ENCODE data around the gene RNF213.

Gene RNF213

DNA sequence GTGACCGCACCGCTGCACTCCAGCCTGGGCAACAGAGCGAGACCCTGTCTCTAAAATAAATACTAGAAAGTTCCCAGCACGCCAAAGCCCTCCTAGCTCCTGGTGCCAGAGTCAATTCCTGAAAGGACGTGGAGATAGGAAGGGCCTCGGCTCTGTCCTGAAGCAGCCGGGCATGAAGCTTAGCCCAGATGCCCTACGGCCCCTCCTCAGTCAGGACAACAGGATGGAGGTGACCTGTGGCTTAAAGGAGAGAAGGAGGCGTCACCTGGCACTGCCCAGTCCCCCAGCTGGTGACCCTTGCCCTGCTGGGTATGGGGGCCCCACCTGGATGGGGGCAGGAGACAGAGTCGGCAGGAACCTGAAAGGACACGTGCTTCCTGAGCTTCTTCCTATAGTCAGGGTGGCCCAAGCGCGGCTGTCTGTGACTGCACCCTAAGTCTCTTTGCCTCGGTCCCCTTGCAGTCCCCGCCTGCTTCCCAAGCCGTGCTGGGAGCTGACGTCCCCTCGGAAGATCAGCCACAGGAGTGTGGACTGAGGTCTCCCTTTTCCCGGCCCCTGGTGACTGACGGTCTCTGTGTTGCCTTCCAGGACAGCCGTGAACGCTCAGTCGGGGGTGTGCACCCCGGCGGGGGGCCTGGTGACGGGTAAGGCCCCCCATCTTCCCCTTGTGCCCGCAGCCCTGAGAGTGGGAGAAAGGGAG, 14.9 kb upstream of the RNF213 start:
- no peak for DNase-seq (ENCODE audit: low read depth)
- no peak overlapping the region for H3K4me3 ChIP-seq (replicated peaks; ENCODE audit: low read depth, low read length)
- TF ChIP-seq, protein P1, sequence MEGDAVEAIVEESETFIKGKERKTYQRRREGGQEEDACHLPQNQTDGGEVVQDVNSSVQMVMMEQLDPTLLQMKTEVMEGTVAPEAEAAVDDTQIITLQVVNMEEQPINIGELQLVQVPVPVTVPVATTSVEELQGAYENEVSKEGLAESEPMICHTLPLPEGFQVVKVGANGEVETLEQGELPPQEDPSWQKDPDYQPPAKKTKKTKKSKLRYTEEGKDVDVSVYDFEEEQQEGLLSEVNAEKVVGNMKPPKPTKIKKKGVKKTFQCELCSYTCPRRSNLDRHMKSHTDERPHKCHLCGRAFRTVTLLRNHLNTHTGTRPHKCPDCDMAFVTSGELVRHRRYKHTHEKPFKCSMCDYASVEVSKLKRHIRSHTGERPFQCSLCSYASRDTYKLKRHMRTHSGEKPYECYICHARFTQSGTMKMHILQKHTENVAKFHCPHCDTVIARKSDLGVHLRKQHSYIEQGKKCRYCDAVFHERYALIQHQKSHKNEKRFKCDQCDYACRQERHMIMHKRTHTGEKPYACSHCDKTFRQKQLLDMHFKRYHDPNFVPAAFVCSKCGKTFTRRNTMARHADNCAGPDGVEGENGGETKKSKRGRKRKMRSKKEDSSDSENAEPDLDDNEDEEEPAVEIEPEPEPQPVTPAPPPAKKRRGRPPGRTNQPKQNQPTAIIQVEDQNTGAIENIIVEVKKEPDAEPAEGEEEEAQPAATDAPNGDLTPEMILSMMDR (IDR thresholded peaks at IDR 0.05; ENCODE audit: low read length, missing control alignments), result no peak

DNA sequence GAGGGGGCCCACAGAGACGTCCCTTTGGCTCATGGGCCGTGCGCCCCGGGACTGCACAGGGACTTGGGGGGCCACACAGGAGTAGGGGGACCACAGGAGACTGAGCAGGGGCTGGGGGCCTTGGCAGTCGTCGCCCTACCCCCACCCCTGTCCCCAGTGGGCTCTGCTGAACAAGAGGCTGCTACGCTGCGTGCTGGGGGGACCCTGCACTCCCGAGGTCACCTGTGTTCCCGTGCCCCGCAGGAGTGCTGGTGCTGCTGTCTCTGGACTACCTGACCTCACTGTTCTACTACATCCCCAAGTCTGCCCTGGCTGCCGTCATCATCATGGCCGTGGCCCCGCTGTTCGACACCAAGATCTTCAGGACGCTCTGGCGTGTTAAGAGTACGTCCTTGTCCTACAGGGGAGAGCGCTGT, 14.4 kb upstream of the RNF213 start:
- no peak for DNase-seq (ENCODE audit: low read depth)
- no peak overlapping the region for H3K4me3 ChIP-seq (replicated peaks; ENCODE audit: low read depth, low read length)
- TF ChIP-seq, protein P1 (IDR thresholded peaks at IDR 0.05; ENCODE audit: low read length, missing control alignments), result no peak

DNA sequence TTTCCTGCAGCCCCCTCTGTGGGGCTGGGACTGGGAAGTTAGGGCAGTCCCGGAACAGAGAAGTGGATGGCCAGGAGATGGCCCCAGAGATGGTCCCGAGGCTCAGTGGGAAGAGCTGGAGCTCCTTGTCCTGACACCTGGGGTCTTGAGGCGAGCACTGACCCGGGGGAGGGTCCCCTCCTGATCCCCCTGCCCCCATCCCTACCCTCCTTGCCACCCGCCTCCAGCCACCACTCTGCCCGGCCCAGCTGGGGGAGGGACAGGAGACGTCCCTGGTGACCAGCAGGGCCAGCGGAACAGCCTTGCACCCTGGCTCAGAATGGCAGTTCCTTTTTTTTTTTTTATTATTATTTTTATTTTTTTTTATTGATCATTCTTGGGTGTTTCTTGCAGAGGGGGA, 13.9 kb upstream of the RNF213 start:
- H3K4me3 ChIP-seq (replicated peaks; ENCODE audit: low read depth, low read length), result no peak overlapping the region
- DNase-seq (ENCODE audit: low read depth), result no peak
- TF ChIP-seq, protein P1 (IDR thresholded peaks at IDR 0.05; ENCODE audit: low read length, missing control alignments), result no peak

DNA sequence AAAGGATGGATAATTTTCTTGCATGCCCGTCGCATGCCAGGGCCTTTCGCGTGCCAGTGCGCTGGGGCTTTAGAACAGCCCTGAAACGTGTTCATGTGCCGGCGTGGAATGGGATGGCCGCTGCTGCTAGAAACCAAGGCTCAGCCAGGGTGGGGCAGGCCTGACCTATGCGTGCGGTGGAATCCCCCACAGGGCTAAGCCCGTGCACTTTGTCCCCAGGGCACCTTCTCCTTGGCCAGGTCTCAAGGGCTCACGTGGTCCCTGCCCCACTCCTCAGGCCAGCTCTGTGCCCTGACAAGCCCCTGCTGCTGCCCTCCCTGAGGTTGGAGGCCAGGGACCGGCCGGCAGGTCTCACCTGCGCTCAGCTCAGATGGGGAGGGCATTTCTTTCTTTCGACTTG, 13.1 kb upstream of the RNF213 start:
- no peak overlapping the region for H3K4me3 ChIP-seq (replicated peaks; ENCODE audit: low read depth, low read length)
- TF ChIP-seq, protein P1 (IDR thresholded peaks at IDR 0.05; ENCODE audit: low read length, missing control alignments), result no peak
- no peak for DNase-seq (ENCODE audit: low read depth)

DNA sequence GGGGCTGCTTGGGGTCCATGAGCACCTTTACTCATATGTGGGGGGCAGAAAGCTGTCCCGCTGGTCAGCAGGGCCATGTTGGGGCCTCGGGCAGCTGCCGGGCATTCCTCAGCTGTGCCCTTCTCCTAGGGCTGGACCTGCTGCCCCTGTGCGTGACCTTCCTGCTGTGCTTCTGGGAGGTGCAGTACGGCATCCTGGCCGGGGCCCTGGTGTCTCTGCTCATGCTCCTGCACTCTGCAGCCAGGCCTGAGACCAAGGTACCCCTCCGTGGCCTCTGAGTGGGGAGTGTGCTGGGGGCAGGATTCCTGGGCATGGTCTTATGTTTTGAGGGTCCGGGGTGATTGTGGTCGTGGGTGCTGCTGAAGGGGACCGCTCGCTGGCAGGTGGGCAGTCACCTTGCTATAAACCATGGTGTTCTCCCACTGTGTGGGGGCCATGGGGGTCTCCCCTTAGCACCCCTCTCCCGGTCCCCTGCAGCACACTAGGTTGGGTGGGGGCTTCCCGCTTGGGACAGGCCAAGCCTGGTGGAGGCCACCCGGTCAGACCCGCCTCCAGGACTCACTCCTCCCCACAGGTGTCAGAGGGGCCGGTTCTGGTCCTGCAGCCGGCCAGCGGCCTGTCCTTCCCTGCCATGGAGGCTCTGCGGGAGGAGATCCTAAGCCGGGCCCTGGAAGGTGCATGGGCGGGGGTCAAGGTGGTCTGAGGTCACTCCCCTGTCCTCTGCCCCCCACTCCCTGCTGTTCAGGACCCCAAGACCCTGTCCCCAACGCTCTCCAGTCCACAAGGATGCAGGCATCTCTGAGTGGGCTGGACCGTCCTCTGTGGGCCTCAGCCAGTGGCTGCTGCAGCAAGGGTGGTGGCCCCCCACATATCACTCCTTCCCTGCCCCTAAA, 12.4 kb upstream of the RNF213 start:
- no peak overlapping the region for H3K4me3 ChIP-seq (replicated peaks; ENCODE audit: low read depth, low read length)
- DNase-seq (ENCODE audit: low read depth), result no peak
- TF ChIP-seq, protein P1 (IDR thresholded peaks at IDR 0.05; ENCODE audit: low read length, missing control alignments), result no peak

DNA sequence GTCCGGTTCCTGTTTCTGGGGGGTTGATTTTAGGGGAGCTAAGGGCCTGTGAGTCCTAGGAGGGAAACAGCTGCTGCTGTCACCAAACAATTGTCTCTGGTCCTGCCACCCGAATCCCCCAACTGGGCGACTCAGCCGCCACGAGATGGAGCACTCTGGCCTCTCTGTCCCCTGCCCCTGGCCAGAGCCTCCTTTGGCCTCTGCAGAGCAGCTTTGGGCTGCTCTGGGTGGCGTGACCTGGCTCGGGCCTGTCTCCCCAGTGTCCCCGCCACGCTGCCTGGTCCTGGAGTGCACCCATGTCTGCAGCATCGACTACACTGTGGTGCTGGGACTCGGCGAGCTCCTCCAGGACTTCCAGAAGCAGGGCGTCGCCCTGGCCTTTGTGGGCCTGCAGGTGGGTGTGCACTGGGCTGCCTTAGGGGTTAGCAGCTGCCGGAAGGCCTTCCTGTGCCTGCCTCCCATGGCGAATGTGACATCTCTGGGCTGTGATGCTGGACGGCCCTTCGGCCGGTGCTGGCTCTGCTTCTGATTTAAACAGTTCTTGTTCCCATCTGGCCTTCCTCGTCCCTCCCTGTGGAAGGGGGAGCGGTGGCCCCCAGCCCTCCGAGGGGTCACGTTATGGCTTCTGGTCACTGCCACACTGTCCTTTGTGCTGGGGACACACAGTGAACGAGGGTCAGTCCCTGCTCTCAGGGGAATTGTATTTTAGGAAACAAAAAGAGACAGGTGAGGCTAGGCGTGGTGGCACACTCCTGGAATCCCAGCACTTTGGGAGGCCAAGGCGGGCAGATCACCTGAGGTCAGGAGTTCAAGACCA, 11.6 kb upstream of the RNF213 start:
- no peak overlapping the region for H3K4me3 ChIP-seq (replicated peaks; ENCODE audit: low read depth, low read length)
- DNase-seq (ENCODE audit: low read depth), result no peak
- TF ChIP-seq, protein P1 (IDR thresholded peaks at IDR 0.05; ENCODE audit: low read length, missing control alignments), result no peak
